SJSA1 (cell line): ENCODE measurements around the gene TBXT. TPM values are rescaled to one million over a fixed set of nuclear protein-coding genes. Genes with fewer than 3 reads are reported as not detected.
A peak's percentile ranks its signal among the peaks of the same experiment; 100 is the strongest.
"Not testable (repeated sequence)": the region's sequence is repeated elsewhere in the genome, so short reads cannot be mapped to it uniquely, and the experiment has no call there.

ENCODE experiments used
- DNase-seq, 2 experiments: peaks; one replicate each; pipeline ENCODE4 v3.0.0-alpha.2; 2015 to 2020; ENCODE audit warnings: low spot score in 2 of 2, low read depth in 1 of 2
- H3K27ac ChIP-seq: fragments of 250-450 bp; sonication (Bioruptor Pico); 2 replicates; pipeline ENCODE4 v1.5.1; 2020; ENCODE audit warnings: mild to moderate bottlenecking, moderate library complexity
- H3K27me3 ChIP-seq: fragments of 250-450 bp; sonication (Bioruptor Pico); replicated peaks from 2 replicates; pipeline ENCODE4 v1.5.1; 2020; ENCODE audit warnings: mild to moderate bottlenecking, moderate library complexity
- H3K36me3 ChIP-seq: fragments of 250-450 bp; sonication (Bioruptor Pico); 2 replicates; pipeline ENCODE4 v1.5.1; 2020; ENCODE audit warnings: mild to moderate bottlenecking
- H3K4me1 ChIP-seq: fragments of 250-450 bp; sonication (Bioruptor Pico); replicated peaks from 2 replicates; pipeline ENCODE4 v1.6.1; 2021; ENCODE audit warnings: mild to moderate bottlenecking
- H3K4me3 ChIP-seq: fragments of 250-450 bp; sonication (Bioruptor Pico); 2 replicates; pipeline ENCODE4 v1.5.1; 2020; ENCODE audit warnings: mild to moderate bottlenecking
- H3K9me3 ChIP-seq: fragments of 250-450 bp; sonication (Bioruptor Pico); replicated peaks from 2 replicates; pipeline ENCODE4 v1.5.1; 2020; ENCODE audit warnings: mild to moderate bottlenecking
- total RNA-seq: library from RNA; depleted of rRNA; stranded (reverse); fragments of >200 nt; shearing (Covaris generic); gene quantifications from 2 replicates; pipeline ENCODE4 v1.2.3, GENCODE V29; 2014

The TBXT gene
- total RNA-seq, 1 experiment from 2014 or later: not detected

- Histone ChIP-seq H3K9me3 (no peaks in the 10 kb centered on the region), H3K36me3 (no peaks in the 10 kb centered on the region), H3K27me3 (0 out of 2 replicates have a peak, but pooled peaks cover 9% of the 10 kb centered on the region), H3K27ac (no peak overlapping the region), H3K4me3 (no peak overlapping the region), H3K4me1 (no peaks in the 10 kb centered on the region)
- no peak for DNase-seq
These were observed 24.9 kb upstream of the TBXT start for GRCh38 chr6:166192557-166192956.

GRCh38 chr6:166192136-166192535 lies 24.5 kb upstream of the TBXT start:
- no peak overlapping the region for H3K4me3 ChIP-seq

GRCh38 chr6:166179704-166180103 lies 12.1 kb upstream of the TBXT start:
- Histone ChIP-seq H3K27me3 (peaks cover 11% of the 10 kb centered on the region), H3K4me1 (no peaks in the 10 kb centered on the region), H3K36me3 (no peaks in the 10 kb centered on the region), H3K4me3 (no peak overlapping the region), H3K9me3 (no peaks in the 10 kb centered on the region), H3K27ac (no peak overlapping the region)
- no peak for DNase-seq

More at GRCh38 chr6:166192136-166192535, 24.5 kb upstream of the TBXT start:
- no peak for DNase-seq
- H3K27ac ChIP-seq: no peak overlapping the region
- H3K9me3 ChIP-seq: no peaks in the 10 kb centered on the region
- H3K27me3 ChIP-seq: 0 out of 2 replicates have a peak, but pooled peaks cover 6% of the 10 kb centered on the region
- no peaks in the 10 kb centered on the region for H3K36me3 ChIP-seq
- H3K4me1 ChIP-seq: no peaks in the 10 kb centered on the region

- no peak overlapping the region for H3K4me3 ChIP-seq
- H3K27me3 ChIP-seq: peaks cover 22% of the 10 kb centered on the region
- no peak for DNase-seq
- H3K27ac ChIP-seq: no peak overlapping the region
- H3K36me3 ChIP-seq: no peaks in the 10 kb centered on the region
- H3K9me3 ChIP-seq: no peaks in the 10 kb centered on the region
- H3K4me1 ChIP-seq: no peaks in the 10 kb centered on the region
These were observed 8.5 kb upstream of the TBXT start for GRCh38 chr6:166176106-166176505.

GRCh38 chr6:166175093-166175492 lies 7.4 kb upstream of the TBXT start:
- not testable (repeated sequence) for H3K27ac ChIP-seq, H3K36me3 ChIP-seq, H3K9me3 ChIP-seq, H3K4me1 ChIP-seq, H3K4me3 ChIP-seq, DNase-seq
- peaks cover 26% of the 10 kb centered on the region for H3K27me3 ChIP-seq

- no peak for DNase-seq
- peaks cover 34% of the 10 kb centered on the region for H3K27me3 ChIP-seq
- no peaks in the 10 kb centered on the region for H3K36me3 ChIP-seq
- H3K27ac ChIP-seq: no peak overlapping the region
- no peaks in the 10 kb centered on the region for H3K4me1 ChIP-seq
- H3K4me3 ChIP-seq: no peak overlapping the region
- H3K9me3 ChIP-seq: no peaks in the 10 kb centered on the region
These were observed 6.4 kb upstream of the TBXT start for GRCh38 chr6:166174031-166174430.

GRCh38 chr6:166173281-166173951 lies 5.8 kb upstream of the TBXT start:
- Histone ChIP-seq H3K4me1 (peaks cover 4% of the 10 kb centered on the region), H3K27ac (no peak overlapping the region), H3K4me3 (no peak overlapping the region), H3K9me3 (no peaks in the 10 kb centered on the region), H3K27me3 (peaks cover 37% of the 10 kb centered on the region), H3K36me3 (no peaks in the 10 kb centered on the region)
- no peak for DNase-seq

GRCh38 chr6:166172546-166172945 lies 4.9 kb upstream of the TBXT start:
- peaks cover 45% of the 10 kb centered on the region for H3K27me3 ChIP-seq
- no peaks in the 10 kb centered on the region for H3K36me3 ChIP-seq
- peaks cover 8% of the 10 kb centered on the region for H3K4me1 ChIP-seq
- no peak for DNase-seq
- no peak overlapping the region for H3K4me3 ChIP-seq
- H3K27ac ChIP-seq: no peak overlapping the region
- H3K9me3 ChIP-seq: no peaks in the 10 kb centered on the region

GRCh38 chr6:166169549-166170421 lies 2.1 kb upstream of the TBXT start:
- no peak for DNase-seq
- H3K4me3 ChIP-seq: no peak overlapping the region
- peaks cover 67% of the 10 kb centered on the region for H3K27me3 ChIP-seq
- H3K36me3 ChIP-seq: no peaks in the 10 kb centered on the region
- H3K27ac ChIP-seq: no peak overlapping the region
- no peaks in the 10 kb centered on the region for H3K9me3 ChIP-seq
- peaks cover 8% of the 10 kb centered on the region for H3K4me1 ChIP-seq

- Histone ChIP-seq H3K9me3 (no peaks in the 10 kb centered on the region), H3K27ac (no peak overlapping the region), H3K4me1 (peaks cover 8% of the 10 kb centered on the region), H3K27me3 (peaks cover 71% of the 10 kb centered on the region), H3K4me3 (no peak overlapping the region), H3K36me3 (no peaks in the 10 kb centered on the region)
- DNase-seq: peak in 1 of 2 experiments; percentile 5
These were observed 1.2 kb upstream of the TBXT start for GRCh38 chr6:166168616-166169548.

GRCh38 chr6:166167258-166167731 lies 356 bp downstream of the TBXT start:
- DNase-seq: no peak
- Histone ChIP-seq H3K27ac (no peak overlapping the region), H3K27me3 (peaks cover 74% of the 10 kb centered on the region), H3K4me3 (no peak overlapping the region), H3K4me1 (peaks cover 8% of the 10 kb centered on the region), H3K36me3 (no peaks in the 10 kb centered on the region), H3K9me3 (no peaks in the 10 kb centered on the region)

- H3K27me3 ChIP-seq: peaks cover 68% of the 10 kb centered on the region
- no peak for DNase-seq
- no peaks in the 10 kb centered on the region for H3K9me3 ChIP-seq
- H3K36me3 ChIP-seq: no peaks in the 10 kb centered on the region
- H3K27ac ChIP-seq: no peak overlapping the region
- H3K4me1 ChIP-seq: peaks cover 8% of the 10 kb centered on the region
- no peak overlapping the region for H3K4me3 ChIP-seq
These were observed 1.1 kb downstream of the TBXT start for GRCh38 chr6:166166314-166167257.
